GM19463 (cell line): Measurements from ENCODE around the gene TENT4B.
"Not testable (repeated sequence)": the region's sequence is repeated elsewhere in the genome, so short reads cannot be mapped to it uniquely, and the experiment has no call there.

Source experiments
- ATAC-seq: cut with Tn5 transposase; IDR thresholded peaks from one replicate; pipeline ENCODE4 v1.9.1; 2021; ENCODE audit warnings: mild to moderate bottlenecking, moderate library complexity; ENCODE audit not compliant: unreplicated experiment

TENT4B gene

DNA sequence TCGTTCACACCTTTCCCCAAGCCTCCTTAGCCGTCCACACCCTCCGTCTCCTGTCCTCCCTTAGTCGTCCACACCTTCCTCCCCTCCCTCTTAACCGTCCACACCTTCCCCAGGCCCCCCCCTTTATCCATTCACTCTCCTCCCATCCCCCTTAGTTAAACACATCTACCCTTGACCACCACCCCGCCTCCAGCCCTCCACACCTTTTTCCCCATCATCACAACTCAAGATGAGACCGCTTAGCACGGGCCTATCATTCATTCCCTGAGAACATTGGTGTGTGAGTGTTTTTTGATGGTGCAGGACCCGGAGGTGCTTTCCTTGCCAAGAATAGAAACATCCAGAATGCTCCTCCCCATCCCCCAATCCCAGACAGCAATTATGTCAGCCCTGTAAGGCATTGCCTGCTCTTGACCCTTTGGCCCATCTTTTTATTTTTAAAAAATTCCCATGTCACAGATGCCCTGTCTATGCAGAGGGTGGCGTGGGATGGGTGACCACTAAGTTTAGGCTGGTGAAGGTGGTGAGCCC lies 1.4 kb downstream of the TENT4B start:
- ATAC-seq, result no peak

DNA sequence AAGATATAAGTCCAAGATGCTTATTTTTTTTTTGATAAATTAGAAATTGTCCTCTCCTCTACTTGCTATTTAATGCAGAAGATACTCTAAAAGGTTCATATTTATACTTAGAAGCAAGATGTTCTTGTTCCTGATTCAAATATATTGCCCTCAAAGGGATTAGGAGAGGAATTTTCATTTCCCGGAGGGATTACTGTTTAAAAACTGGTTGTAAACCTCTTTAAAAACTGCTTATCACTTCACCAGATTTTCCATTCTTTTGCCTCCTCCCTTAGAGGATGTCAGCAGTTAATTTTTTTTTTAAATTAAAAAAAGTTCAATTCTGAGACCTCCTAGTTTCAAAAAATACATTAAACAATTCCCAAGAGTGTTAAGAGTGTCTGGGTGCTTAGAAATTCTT lies 2.8 kb downstream of the TENT4B start:
- ATAC-seq, result no peak

DNA sequence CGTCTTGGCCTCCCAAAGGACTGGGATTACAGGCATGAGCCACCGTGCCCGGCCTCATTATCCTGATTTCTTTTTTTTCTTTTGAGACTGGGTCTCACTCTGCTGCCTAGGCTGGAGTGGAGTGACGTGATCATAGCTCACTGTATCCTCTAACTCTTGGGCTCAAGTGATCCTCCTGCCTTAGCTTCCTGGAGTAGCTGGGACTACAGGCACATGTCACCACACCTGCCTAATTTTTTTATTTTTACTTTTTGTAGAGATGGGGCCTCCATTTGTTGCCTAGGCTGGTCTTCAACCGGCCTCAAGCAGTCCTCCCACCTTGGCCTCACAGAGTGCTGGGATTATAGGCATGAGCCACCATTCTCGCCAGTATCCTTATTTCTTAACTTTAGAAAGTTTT lies 3.5 kb downstream of the TENT4B start:
- ATAC-seq, result no peak

GRCh38 chr16:50160495-50161164 lies 7.5 kb downstream of the TENT4B start:
- ATAC-seq, result no peak

GRCh38 chr16:50161950-50162349 lies 8.8 kb downstream of the TENT4B start:
- peak; percentile 62 for ATAC-seq

GRCh38 chr16:50165473-50165872 lies 12.4 kb downstream of the TENT4B start:
- ATAC-seq, result no peak

DNA sequence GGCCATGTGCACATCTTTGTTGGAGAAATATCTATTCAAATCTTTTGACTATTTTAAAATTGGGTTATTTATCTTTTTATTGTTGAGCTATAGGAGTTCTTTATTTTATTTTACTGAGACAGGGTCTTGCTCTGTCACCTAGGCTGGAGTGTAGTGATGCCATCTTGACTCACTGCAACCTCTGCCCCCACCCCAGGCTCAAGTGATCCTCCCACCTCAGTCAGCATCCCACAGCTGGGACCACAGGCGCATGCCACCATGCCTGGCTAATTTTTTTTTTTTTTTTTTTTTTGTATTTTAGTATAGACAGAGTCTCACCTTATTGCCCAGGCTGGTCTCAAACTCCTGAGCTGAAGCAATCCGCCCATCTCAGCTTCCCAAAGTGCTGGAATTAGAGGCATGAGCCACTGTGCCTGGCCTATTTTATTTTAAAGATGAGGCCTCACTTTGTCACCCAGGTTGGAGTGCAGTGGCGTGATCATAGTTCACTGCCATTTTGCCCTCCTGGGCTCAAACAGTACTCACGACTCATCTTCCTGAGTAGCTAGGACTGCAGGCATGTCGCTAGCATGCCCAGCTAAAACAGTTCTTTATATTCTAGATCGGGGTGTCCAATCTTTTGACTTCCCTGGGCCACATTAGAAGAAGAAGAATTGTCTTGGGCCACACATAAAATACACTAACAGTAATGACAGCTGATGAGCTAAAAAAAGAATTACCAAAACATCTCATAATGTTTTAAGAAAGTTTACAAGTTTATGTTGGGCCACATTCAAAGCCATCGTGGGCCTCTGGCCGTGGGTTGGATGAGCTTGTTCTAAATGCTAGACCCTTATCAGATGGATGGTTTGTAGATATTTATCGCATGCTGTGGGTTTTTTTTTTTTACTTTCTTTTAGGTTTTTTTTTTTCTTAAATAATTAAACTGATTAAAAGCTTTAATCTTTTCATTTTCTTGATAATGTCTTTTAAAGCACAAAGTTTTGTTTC lies 13.7 kb downstream of the TENT4B start:
- no peak for ATAC-seq

DNA sequence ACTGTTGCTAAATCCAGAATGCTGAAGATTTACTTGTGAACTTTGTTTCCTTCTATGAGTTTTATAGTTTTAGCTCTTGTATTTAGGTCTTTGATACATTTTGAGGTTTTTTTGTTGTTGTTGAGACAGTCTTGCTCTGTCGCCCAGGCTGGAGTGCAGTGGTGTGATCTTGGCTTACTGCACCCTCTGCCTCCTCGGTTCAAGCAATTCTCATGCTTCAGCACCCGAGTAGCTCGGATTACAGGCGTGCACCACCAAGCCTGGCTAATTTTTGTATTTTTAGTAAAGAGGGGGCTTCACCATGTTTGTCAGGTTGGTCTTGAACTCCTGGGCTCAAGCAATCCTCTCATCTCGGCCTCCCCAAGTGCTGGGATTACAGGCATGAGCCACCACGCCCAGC lies 14.4 kb downstream of the TENT4B start:
- no peak for ATAC-seq

- ATAC-seq, result no peak
These were observed 16.5 kb downstream of the TENT4B start for GRCh38 chr16:50169555-50170096.

DNA sequence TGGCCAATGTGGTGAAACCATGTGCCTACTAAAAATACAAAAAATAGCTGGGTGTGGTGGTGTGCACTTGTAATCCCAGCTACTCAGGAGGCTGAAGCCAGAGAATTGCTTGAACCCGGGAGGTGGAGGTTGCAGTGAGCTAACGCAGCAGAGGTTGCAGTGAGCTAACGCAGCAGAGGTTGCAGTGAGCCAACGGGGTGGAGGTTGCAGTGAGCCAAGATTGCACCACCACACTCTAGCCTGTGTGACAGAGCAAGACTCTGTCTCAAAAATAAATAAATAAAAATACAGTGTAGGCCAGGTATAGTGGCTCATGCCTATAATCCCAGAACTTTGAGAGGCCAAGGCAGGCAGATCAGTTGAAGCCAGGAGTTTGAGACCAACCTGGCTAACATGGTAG lies 18.7 kb downstream of the TENT4B start:
- not testable (repeated sequence) for ATAC-seq

DNA sequence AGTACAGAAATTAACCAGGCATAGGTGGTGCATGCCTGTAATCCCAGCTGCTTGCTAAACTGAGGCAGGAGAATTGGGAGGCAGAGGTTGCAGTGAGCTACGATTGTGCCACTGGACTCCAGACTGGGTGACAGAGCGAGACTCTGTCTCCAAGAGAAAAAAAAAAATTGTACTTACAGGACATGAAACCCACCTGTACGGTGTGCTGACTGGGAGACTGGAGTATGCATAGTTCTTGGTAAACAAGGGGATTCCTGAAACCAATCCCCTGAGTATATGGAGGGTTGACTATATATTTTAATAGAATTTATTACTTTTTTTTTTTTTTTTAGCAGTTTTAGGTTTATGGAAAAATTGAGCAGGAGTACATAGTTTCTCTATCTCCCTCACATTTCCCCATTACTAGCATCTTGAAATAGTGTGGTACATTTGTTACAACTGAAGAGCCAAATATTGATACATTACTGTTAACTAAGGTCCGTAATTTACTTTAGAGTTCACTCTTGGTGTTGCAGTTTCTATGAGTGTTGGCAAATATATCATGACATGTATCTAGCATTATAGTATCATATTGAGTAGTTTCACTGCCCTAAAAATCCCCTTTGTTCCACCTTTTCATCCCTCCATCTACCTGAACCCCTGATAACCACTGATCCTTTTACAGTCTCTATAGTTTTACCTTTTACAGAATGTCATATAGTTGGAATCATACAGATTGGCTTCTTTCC lies 19.3 kb downstream of the TENT4B start:
- no peak for ATAC-seq

- ATAC-seq, result no peak
These were observed 20.2 kb downstream of the TENT4B start for GRCh38 chr16:50173316-50173715.

DNA sequence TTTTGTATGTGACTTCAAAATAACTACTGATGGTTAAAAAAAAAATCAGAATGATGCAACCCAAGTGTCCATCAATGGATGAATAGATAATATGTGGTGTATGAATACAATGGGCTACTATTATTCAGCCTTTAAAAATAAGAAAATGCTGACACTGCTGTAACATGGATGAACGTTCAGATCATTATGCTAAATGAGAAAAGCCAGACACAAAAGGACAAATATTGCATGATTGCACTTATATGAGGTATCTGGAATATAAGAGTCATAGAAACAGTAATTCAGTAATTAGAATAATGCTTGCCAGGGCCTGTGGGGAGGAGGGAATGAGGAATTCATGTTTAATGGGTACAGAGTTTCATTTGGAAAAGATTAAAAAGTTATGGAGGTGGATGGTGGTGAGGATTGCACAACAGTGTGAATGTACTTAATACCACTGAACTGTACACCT lies 25.4 kb downstream of the TENT4B start:
- ATAC-seq, result no peak

DNA sequence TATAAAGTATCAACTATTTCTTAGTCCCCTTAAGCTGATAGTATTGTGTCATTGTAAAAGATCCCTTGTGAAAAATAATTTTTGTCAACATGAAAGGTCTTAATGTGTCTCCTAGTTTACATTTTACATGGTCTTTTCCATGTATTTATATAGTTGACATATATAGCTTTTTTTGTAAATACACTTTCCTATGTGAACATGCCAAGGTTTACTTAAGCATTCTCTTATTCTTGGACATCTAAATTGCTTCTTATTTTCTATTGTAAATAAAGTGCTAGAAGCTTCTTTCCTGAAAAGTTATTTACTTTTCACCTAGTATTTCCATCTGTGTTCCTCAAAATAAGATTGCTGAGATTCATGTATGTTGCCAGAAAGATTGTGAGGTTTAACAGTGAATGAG lies 29.3 kb downstream of the TENT4B start:
- ATAC-seq, result no peak

GRCh38 chr16:50183316-50183715 lies 30.2 kb downstream of the TENT4B start:
- ATAC-seq, result no peak

DNA sequence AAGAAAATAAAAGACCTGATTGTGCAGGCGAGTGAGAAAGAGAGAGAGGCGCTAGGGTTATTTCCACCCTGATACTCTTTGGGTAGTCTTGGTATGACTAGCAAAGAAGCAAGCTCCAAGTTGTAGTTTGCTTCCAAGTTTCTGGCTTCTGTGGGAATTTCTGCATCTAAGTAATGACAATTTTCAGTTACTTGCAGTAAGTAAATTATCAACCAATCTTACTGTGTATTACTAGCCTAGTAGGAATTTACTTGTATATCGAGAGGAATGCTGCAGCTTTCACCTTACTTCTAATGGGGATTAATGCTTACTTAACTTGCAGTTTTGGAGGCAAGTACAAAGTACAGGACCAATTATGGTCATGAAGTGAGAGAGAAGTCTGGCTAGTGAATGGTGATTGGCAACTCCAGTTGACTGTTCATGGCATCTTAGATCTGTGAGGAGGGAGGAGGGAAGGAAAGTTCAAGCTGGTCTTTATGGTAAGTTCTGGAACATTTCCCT lies 31.9 kb downstream of the TENT4B start:
- no peak for ATAC-seq

DNA sequence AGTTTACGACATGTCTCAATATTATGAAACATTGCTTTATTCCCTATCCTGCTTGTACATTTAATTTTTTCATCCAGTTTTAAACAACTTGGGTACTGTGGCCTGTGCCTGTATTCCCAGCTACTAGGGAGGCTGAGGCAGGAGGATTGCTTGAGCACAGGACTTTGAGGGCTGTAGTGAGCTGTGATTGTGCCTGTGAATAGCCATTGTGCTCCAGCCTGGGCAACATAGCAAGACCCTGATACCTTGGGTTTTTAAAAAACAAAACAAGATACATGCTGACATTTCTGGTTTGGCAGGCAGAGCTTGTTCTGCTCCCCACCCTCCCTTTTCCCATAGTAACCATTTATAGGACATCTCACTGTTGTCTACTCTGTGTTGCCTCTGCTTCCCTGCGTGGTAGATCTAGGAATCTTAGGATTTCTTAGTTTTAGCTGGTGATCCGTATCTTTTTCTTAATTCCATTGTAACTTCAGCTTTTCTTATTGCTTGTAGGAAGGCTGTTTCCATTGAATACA lies 35.6 kb downstream of the TENT4B start:
- no peak for ATAC-seq

DNA sequence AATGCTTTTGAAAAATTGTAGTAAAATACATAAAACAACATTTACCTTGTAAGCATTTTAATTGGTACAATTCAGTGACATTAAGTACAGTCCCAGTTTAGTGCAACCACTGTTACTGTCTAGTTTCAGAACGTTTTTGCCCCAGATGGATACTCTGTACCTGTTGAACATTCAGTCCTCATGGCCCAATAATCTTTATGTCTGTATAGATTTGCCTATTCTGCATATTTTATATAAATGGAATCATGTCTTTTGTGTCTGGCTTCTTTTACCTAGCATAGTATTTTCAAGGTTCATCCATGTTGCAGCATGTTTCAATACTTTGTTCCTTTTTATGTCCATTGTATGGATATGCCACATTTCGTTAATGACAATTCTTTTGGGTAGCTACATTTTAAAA lies 37.2 kb downstream of the TENT4B start:
- ATAC-seq, result no peak

GRCh38 chr16:50192386-50193050 lies 39.4 kb downstream of the TENT4B start:
- no peak for ATAC-seq

DNA sequence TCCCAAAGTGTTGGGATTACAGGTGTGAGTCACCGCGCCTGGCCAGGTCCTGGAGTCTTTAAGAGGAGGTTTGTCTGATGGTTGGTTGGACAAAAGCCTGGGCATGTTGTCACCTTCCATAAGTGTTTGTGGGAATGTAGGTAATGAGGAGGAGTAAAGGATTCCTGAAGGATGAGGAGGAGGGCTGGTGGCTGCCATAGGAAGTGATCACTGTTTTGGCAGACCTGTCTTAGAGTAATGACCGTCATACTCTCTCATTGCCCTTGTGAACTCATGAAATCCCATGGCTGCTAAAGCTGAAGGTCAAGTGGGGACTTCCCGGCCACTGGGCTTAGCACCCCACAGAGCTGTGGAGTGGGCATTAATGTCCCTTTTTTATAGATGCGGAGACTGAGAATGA lies 40.5 kb downstream of the TENT4B start:
- no peak for ATAC-seq
